HG02678 (cell line): Measurements from ENCODE around the gene CFHR5.
"Not testable (repeated sequence)": the region's sequence is repeated elsewhere in the genome, so short reads cannot be mapped to it uniquely, and the experiment has no call there.

Source experiments
- ATAC-seq: cut with Tn5 transposase; IDR thresholded peaks from one replicate; pipeline ENCODE4 v1.9.1; 2021; ENCODE audit warnings: mild to moderate bottlenecking, moderate library complexity; ENCODE audit not compliant: unreplicated experiment

Gene CFHR5

GRCh38 chr1:197017558-197018146 is 40.3 kb downstream of the CFHR5 start:
- no peak for ATAC-seq

GRCh38 chr1:197021716-197022115 is 44.4 kb downstream of the CFHR5 start:
- no peak for ATAC-seq

- ATAC-seq = no peak
Observed at GRCh38 chr1:197024460-197024859, 47.1 kb downstream of the CFHR5 start.

- ATAC-seq = no peak
Observed at GRCh38 chr1:197027359-197027758, 50.0 kb downstream of the CFHR5 start.

GRCh38 chr1:197029749-197030148 is 52.4 kb downstream of the CFHR5 start:
- no peak for ATAC-seq

GRCh38 chr1:197034631-197035339 is 57.4 kb downstream of the CFHR5 start:
- not testable (repeated sequence) for ATAC-seq

GRCh38 chr1:197036861-197037260 is 59.5 kb downstream of the CFHR5 start:
- ATAC-seq = no peak

GRCh38 chr1:197041486-197042353 is 64.4 kb downstream of the CFHR5 start:
- ATAC-seq = no peak

- ATAC-seq = no peak
Observed at GRCh38 chr1:197042676-197043341, 65.5 kb downstream of the CFHR5 start.

- ATAC-seq = no peak
Observed at GRCh38 chr1:197049100-197049499, 71.7 kb downstream of the CFHR5 start.
